GM15510 (cell line): ENCODE results near the gene STING1.

Experiments
- POLR2A ChIP-seq: IDR thresholded peaks from 3 replicates; pipeline ENCODE4 v1.6.1; 2011; ENCODE audit warnings: borderline replicate concordance; ENCODE audit not compliant: insufficient read length; ENCODE audit errors: extremely low read depth

The STING1 gene

GRCh38 chr5:139445325-139446170 lies 37.0 kb downstream of the STING1 start:
- TF ChIP-seq POLR2A = no peak

DNA sequence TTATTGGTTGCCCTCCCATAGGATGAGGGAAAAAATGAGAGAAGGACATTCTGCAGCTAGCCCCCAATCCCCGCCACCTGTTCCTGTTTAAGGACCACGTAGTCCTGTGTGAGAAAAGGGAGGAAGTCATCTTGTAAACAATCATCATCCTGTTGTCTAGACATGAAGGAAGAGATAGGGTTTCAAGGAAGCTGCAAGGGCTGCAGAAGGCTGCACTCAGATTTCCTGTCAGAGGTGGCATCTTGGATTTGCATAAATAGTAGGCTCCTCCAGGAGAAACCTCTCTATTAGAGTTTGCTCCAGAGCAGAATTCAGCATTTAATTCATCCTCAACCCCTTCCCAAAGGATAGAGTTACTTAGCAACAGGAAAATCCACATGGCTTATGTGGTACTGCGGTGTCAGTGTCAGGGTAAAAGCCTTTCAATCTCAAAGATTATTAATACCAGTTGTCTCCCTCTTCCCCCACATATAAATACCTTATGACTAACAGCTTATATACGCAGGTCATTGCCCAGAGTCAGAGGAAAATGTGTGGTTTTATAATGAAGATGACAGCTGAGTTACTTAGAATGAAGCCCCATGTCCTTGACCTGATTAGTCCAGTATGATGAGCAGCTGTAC lies 38.6 kb downstream of the STING1 start:
- TF ChIP-seq POLR2A = no peak

GRCh38 chr5:139439013-139439903 lies 43.3 kb downstream of the STING1 start, which contains the start of gene DNAJC18:
DNAJC18 (minus strand) TSS chr5:139439525; CDS start chr5:139439445, 80 bp downstream.
- peak; percentile 55 for TF ChIP-seq POLR2A

- no peak for TF ChIP-seq POLR2A
These were observed 43.9 kb downstream of the STING1 start for GRCh38 chr5:139438707-139439012.

DNA sequence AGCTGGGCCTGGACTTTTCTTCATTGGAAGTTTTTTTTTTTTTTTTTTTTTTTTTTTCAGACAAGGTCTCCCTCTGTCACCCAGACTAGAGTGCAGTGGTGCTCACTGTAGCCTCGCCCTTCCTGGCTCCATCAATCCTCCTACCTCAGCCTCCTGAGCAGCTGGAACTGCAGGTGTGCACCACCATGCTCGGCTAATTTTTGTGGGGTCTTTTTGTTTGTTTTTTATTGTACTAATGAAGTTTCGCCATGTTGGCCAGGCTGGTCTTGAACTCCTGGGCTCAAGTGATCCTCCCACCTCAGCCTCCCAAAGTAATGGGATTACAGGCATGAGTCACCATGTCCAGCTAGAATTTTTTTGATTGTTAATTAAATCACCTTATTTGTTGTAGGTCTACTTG lies 46.9 kb downstream of the STING1 start:
- TF ChIP-seq POLR2A = no peak

- TF ChIP-seq POLR2A = no peak
These were observed 50.9 kb downstream of the STING1 start for GRCh38 chr5:139431706-139432105.

DNA sequence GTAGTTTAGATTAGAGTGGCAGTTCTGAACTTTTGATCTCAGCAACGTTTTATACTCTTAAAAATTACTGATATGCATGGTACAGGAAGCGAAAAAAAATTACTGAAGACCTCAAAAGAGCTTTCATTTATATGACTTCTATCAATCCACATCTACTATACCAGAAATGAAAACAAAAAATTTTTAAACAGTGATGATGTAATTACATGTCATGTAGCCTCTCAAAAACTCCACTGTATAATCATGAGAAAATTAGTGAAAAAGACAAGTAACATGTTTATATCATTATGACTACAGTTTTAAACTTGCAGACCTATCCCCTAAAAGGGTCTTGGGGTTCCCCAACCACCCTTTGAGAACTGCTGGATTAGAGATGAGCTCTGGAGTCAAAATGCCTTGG lies 52.5 kb downstream of the STING1 start:
- TF ChIP-seq POLR2A = no peak

- TF ChIP-seq POLR2A = no peak
These were observed 56.2 kb downstream of the STING1 start for GRCh38 chr5:139426203-139426885.
